Caco-2 (cell line): ENCODE results near the gene CACNA1S. TPM values are rescaled to one million over a fixed set of nuclear protein-coding genes. Genes with fewer than 3 reads are reported as not detected.
A peak's percentile ranks its signal among the peaks of the same experiment; 100 is the strongest.

Experiments
- BruUV-seq: library from RNA; stranded (reverse); fragments of 400-500 nt; replicated peaks from 2 replicates; lab custom pipeline; 2021; lab: Mats Ljungman, UMichigan
- CTCF ChIA-PET: fragments of 300-600 bp; sonication (Branson Sonifier 250); formaldehyde crosslinking; loops from one replicate; lab custom pipeline; 2022; ENCODE audit warnings: antibody characterized with exemption; lab: Charles Lee
- POLR2A ChIA-PET: fragments of 300-600 bp; sonication (Branson Sonifier 250); formaldehyde crosslinking; loops from one replicate; lab custom pipeline; 2022; ENCODE audit warnings: antibody characterized with exemption; lab: Charles Lee
- DNase-seq, 2 experiments: peaks; one replicate each; pipeline versions ENCODE4 v3.0.0 to v3.0.0-alpha.2; 2020 to 2022
- H3K27me3 ChIP-seq: replicated peaks from 2 replicates; pipeline ENCODE4 v1.6.0; 2011; ENCODE audit warnings: low read length; ENCODE audit not compliant: control insufficient read depth, insufficient read depth
- H3K36me3 ChIP-seq: 2 replicates; pipeline ENCODE4 v1.5.1; 2011; ENCODE audit warnings: low read length; ENCODE audit not compliant: control insufficient read depth, insufficient read depth
- H3K4me1 ChIP-seq: fragments of 250-450 bp; sonication (Bioruptor Pico); 2 replicates; pipeline ENCODE4 v1.5.1; 2020; ENCODE audit warnings: mild to moderate bottlenecking
- H3K4me3 ChIP-seq: 2 replicates; pipeline ENCODE4 v1.5.1; 2011; ENCODE audit warnings: low read depth, mild to moderate bottlenecking, control low read depth, low read length
- H3K9me3 ChIP-seq: fragments of 250-450 bp; sonication (Bioruptor Pico); 2 replicates; pipeline ENCODE4 v1.5.1; 2020; ENCODE audit warnings: mild to moderate bottlenecking, moderate library complexity
- H3K27ac Mint-ChIP-seq: one replicate; pipeline ENCODE4 v1.8.0; 2022; ENCODE audit warnings: mixed read lengths; ENCODE audit not compliant: unreplicated experiment
- H3K27me3 Mint-ChIP-seq: one replicate; pipeline ENCODE4 v1.8.0; 2022; ENCODE audit warnings: mixed read lengths; ENCODE audit not compliant: insufficient read depth, unreplicated experiment
- H3K36me3 Mint-ChIP-seq: one replicate; pipeline ENCODE4 v1.8.0; 2022; ENCODE audit warnings: mild to moderate bottlenecking, mixed read lengths; ENCODE audit not compliant: insufficient read depth, unreplicated experiment
- H3K4me1 Mint-ChIP-seq: one replicate; pipeline ENCODE4 v1.8.0; 2022; ENCODE audit warnings: low read depth, mixed read lengths; ENCODE audit not compliant: unreplicated experiment
- H3K4me3 Mint-ChIP-seq: one replicate; pipeline ENCODE4 v1.8.0; 2022; ENCODE audit warnings: mild to moderate bottlenecking, moderate library complexity, mixed read lengths; ENCODE audit not compliant: unreplicated experiment
- H3K9me3 Mint-ChIP-seq: one replicate; pipeline ENCODE4 v1.8.0; 2022; ENCODE audit warnings: mixed read lengths; ENCODE audit not compliant: unreplicated experiment
- CTCF ChIP-seq, 2 experiments: fragments of 200-600 bp in 1 of 2; IDR thresholded peaks; 1 replicate in 1 of 2; 2 replicates in 1 of 2; pipeline versions ENCODE4 v1.5.1 to v1.8.0; 2011 to 2022; ENCODE audit warnings: antibody characterized with exemption in 1 of 2, control low read depth in 1 of 2, inconsistent platforms in 1 of 2, low read depth in 1 of 2, low read length in 1 of 2, mild to moderate bottlenecking in 1 of 2, moderate library complexity in 1 of 2; ENCODE audit not compliant: insufficient read depth in 1 of 2, severe bottlenecking in 1 of 2, unreplicated experiment in 1 of 2
- intact Hi-C: fragments of 100-400 bp; cut with micrococcal nuclease; formaldehyde crosslinking; loops from one replicate; pipeline ENCODE4 v1.10.0; 2022; ENCODE audit not compliant: unreplicated experiment
- total RNA-seq: library from RNA; stranded (reverse); gene quantifications from 2 replicates; pipeline ENCODE4 v1.2.3, GENCODE V29; 2022

Gene CACNA1S
- total RNA-seq, 1 experiment from 2014 or later: 0.07 TPM

GRCh38 chr1:201024625-201024998, 87.6 kb downstream of the CACNA1S start:
- Mint-ChIP-seq H3K4me3 (no peak overlapping the region), H3K9me3 (no peaks in the 10 kb centered on the region), H3K27me3 (peaks cover 3% of the 10 kb centered on the region), H3K36me3 (no peaks in the 10 kb centered on the region), H3K4me1 (peaks cover 20% of the 10 kb centered on the region), H3K27ac (no peak overlapping the region)
- no peak overlapping the region for H3K4me3 ChIP-seq
- H3K27me3 ChIP-seq: no peaks in the 10 kb centered on the region; the same call in 1 of the 2 replicates
- POLR2A ChIA-PET: interaction anchor here (1.2 kb wide), 1 partner anchor 130 kb away, joined by 4 read pairs; the partner anchor contains the start of gene INAVA
- H3K9me3 ChIP-seq: no peaks in the 10 kb centered on the region
- intact Hi-C loops: loop anchor here (5.0 kb wide), 2 partner anchors 47 to 132 kb away; partner anchors contain the start of gene INAVA
- TF ChIP-seq CTCF (IDR thresholded peaks at IDR 0.05; ENCODE audit: insufficient read depth in 1 of 2, low read depth in 1 of 2, low read length in 1 of 2, severe bottlenecking in 1 of 2, unreplicated experiment in 1 of 2): no peak
- no peaks in the 10 kb centered on the region for H3K36me3 ChIP-seq
- no peak for DNase-seq
- H3K4me1 ChIP-seq: peaks cover 16% of the 10 kb centered on the region
- no TSS peak for BruUV-seq
- CTCF ChIA-PET: interaction anchor here (0.9 to 1.2 kb wide), 3 partner anchors 17 to 80 kb away, joined by 3 to 5 read pairs (median 4); no protein-coding TSS in a partner anchor

DNA sequence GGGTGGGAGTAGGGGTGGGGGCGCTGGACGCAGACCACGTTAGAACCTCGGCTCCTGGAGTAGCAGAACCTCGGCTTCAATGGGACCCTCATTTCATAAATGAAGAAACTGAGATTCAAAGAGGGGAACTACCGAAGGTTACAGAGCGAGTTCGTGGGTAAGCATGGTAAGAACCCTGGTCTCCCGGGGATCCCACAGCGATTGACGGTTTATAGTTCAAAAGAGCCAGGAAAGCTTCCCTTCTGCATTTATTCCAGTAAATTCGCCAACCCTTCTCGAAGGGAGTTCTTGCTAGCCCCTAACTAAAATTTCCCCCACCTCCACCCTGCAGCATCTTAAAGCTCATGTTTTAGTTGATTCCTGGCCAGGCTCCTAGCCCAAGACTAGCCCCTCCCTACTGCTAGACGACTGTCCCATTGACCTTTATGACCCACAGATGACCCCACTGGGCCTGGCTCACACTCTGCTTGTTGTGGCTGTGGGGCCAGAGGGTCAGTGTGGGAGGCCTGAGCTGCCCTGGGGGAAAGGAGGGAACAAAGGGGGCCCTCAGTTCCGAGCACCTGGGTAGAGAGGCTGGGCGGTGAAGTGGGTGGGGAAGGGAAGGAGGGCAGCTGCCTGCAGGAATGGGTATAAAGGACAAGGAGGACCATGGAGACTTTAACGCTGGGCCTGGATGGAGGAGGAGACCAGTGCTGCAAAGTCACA, 88.2 kb downstream of the CACNA1S start:
- POLR2A ChIA-PET: interaction anchor here (1.2 kb wide), 1 partner anchor 129 kb away, joined by 4 read pairs; the partner anchor contains the start of gene INAVA
- H3K4me3 Mint-ChIP-seq: peak overlapping the region; percentile 66

More for the DNA sequence above, 88.2 kb downstream of the CACNA1S start:
- Mint-ChIP-seq H3K27me3 (peaks cover 3% of the 10 kb centered on the region), H3K4me1 (peaks cover 25% of the 10 kb centered on the region), H3K36me3 (no peaks in the 10 kb centered on the region), H3K27ac (no peak overlapping the region), H3K9me3 (no peaks in the 10 kb centered on the region)
- Histone ChIP-seq H3K4me1 (peaks cover 21% of the 10 kb centered on the region), H3K27me3 (no peaks in the 10 kb centered on the region; the same call in 1 of the 2 replicates), H3K9me3 (no peaks in the 10 kb centered on the region), H3K4me3 (peak overlapping the region; percentile 24), H3K36me3 (no peaks in the 10 kb centered on the region)
- CTCF ChIA-PET: no interaction called here
- BruUV-seq: no TSS peak
- intact Hi-C loops: loop anchor here (5.0 kb wide), 2 partner anchors 47 to 132 kb away; partner anchors contain the start of gene INAVA
- TF ChIP-seq CTCF (IDR thresholded peaks at IDR 0.05; ENCODE audit: insufficient read depth in 1 of 2, low read depth in 1 of 2, low read length in 1 of 2, severe bottlenecking in 1 of 2, unreplicated experiment in 1 of 2): no peak
- DNase-seq: no peak
